ENCODE data around the gene TSPOAP1.

TSPOAP1 gene

GRCh38 chr17:58302919-58303585, 25.5 kb downstream of the TSPOAP1 start:
- DNase-seq (ENCODE audit: low spot score), result no peak

- no peak for DNase-seq (ENCODE audit: low spot score)
Observed at GRCh38 chr17:58302171-58302918, 26.2 kb downstream of the TSPOAP1 start.

GRCh38 chr17:58301504-58302150, 27.0 kb downstream of the TSPOAP1 start:
- no peak for DNase-seq (ENCODE audit: low spot score)

- DNase-seq (ENCODE audit: low spot score), result no peak
Observed at GRCh38 chr17:58300336-58300735, 28.3 kb downstream of the TSPOAP1 start.

GRCh38 chr17:58294034-58294433, 34.6 kb downstream of the TSPOAP1 start:
- no peak for DNase-seq (ENCODE audit: low spot score)

GRCh38 chr17:58291246-58291645, 37.3 kb downstream of the TSPOAP1 start:
- DNase-seq (ENCODE audit: low spot score), result no peak

GRCh38 chr17:58289869-58290268, 38.7 kb downstream of the TSPOAP1 start:
- DNase-seq (ENCODE audit: low spot score), result peak; percentile 20

- DNase-seq (ENCODE audit: low spot score), result no peak
Observed at GRCh38 chr17:58285422-58285810, 43.2 kb downstream of the TSPOAP1 start.

- no peak for DNase-seq (ENCODE audit: low spot score)
Observed at GRCh38 chr17:58284613-58285421, 43.8 kb downstream of the TSPOAP1 start.

GRCh38 chr17:58283674-58284612, 44.7 kb downstream of the TSPOAP1 start:
- DNase-seq (ENCODE audit: low spot score), result no peak

- DNase-seq (ENCODE audit: low spot score), result no peak
Observed at GRCh38 chr17:58282442-58282841, 46.2 kb downstream of the TSPOAP1 start.

GRCh38 chr17:58281511-58282011, 47.0 kb downstream of the TSPOAP1 start:
- DNase-seq (ENCODE audit: low spot score), result no peak

GRCh38 chr17:58280480-58281217, 47.9 kb downstream of the TSPOAP1 start, which contains the start of gene MPO:
MPO (minus strand) TSS chr17:58280935; CDS start chr17:58280758, 177 bp downstream.
- no peak for DNase-seq (ENCODE audit: low spot score)

- DNase-seq (ENCODE audit: low spot score), result no peak
Observed at GRCh38 chr17:58279736-58280479, 48.7 kb downstream of the TSPOAP1 start.

- no peak for DNase-seq (ENCODE audit: low spot score)
Observed at GRCh38 chr17:58279016-58279711, 49.4 kb downstream of the TSPOAP1 start.

GRCh38 chr17:58278661-58279015, 50.0 kb downstream of the TSPOAP1 start:
- no peak for DNase-seq (ENCODE audit: low spot score)

GRCh38 chr17:58277802-58278595, 50.6 kb downstream of the TSPOAP1 start:
- DNase-seq (ENCODE audit: low spot score), result no peak
